GM18507 (cell line): ENCODE measurements around the gene MPZL1.
"Not testable (repeated sequence)": the region's sequence is repeated elsewhere in the genome, so short reads cannot be mapped to it uniquely, and the experiment has no call there.

Experiments
- DNase-seq: peaks from one replicate; pipeline ENCODE4 v3.0.0; 2011; ENCODE audit warnings: low read depth; ENCODE audit not compliant: insufficient read length; ENCODE audit errors: extremely low spot score
- FAIRE-seq: peaks from 2 replicates; lab custom pipeline; 2011; peaks lifted over from hg19 to GRCh38; lab: Jason Lieb, UNC

Gene MPZL1

GRCh38 chr1:167825419-167826079, 103.8 kb downstream of the MPZL1 start:
- FAIRE-seq (no peak), DNase-seq (no peak)

GRCh38 chr1:167826127-167826526, 104.3 kb downstream of the MPZL1 start:
- FAIRE-seq (no peak), DNase-seq (no peak)

GRCh38 chr1:167829868-167830267, 108.1 kb downstream of the MPZL1 start:
- DNase-seq, result no peak
- FAIRE-seq, result no peak

GRCh38 chr1:167830668-167831067, 108.9 kb downstream of the MPZL1 start:
- not testable (repeated sequence) for DNase-seq, FAIRE-seq

GRCh38 chr1:167832693-167833092, 110.9 kb downstream of the MPZL1 start:
- no peak for DNase-seq
- FAIRE-seq, result no peak

- FAIRE-seq, result no peak
- no peak for DNase-seq
These were observed 112.1 kb downstream of the MPZL1 start for GRCh38 chr1:167833904-167834303.

GRCh38 chr1:167836197-167836596, 114.4 kb downstream of the MPZL1 start:
- DNase-seq (no peak), FAIRE-seq (no peak)

- no peak for FAIRE-seq
These were observed 115.5 kb downstream of the MPZL1 start for GRCh38 chr1:167837326-167837725.

GRCh38 chr1:167839009-167839408, 117.2 kb downstream of the MPZL1 start:
- FAIRE-seq (no peak), DNase-seq (no peak)

More at GRCh38 chr1:167837326-167837725, 115.5 kb downstream of the MPZL1 start:
- DNase-seq, result no peak
